HG03342 (cell line): Measurements from ENCODE around the gene GRM7.

Source experiments
- ATAC-seq: cut with Tn5 transposase; IDR thresholded peaks from one replicate; pipeline ENCODE4 v1.9.1; 2021; ENCODE audit warnings: mild to moderate bottlenecking, moderate library complexity; ENCODE audit not compliant: unreplicated experiment

Gene GRM7

DNA sequence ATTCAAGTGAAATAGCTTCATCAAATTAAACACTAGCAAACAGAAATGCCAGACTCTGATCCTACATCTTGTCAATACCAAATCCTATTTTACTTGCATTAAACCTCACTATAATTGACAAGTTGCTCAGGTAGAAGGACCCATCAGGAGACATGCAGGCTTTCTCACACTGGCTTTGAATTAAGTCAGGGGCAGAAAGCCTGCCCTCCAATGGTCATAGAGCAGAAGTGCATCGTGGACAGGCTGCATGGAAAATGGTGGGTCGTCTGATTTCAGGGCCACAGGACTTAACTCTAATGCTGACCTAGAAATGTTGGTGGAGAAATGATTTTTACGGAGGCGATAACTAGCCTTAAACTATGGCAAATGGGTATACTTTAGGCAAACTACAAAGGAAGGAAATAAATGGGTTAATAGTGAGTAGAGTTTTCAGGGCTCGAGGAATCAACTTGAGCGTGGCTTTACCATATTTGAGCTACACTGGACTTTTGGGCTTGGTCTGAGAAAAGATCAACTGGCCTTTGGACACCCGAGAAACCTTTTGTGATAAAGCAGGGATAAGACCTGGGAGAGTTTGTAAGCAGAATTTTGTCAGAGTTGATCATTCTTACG lies 283.9 kb downstream of the GRM7 start:
- peak; percentile 67 for ATAC-seq

DNA sequence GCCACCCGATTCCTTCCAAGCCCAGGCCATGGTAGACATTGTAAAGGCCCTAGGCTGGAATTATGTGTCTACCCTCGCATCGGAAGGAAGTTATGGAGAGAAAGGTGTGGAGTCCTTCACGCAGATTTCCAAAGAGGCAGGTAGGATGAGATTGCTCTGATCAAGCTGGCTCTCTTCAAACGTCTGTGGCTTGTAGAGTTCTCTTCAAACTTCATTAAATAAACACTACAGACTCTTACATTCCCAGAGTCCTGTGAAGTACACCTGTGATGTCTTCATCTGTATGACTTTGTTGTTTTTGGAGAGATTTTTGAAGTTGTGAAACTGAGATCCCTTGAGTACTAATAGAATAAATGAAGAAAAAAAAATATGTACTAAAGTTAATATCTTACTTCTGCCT lies 285.6 kb downstream of the GRM7 start:
- no peak for ATAC-seq

DNA sequence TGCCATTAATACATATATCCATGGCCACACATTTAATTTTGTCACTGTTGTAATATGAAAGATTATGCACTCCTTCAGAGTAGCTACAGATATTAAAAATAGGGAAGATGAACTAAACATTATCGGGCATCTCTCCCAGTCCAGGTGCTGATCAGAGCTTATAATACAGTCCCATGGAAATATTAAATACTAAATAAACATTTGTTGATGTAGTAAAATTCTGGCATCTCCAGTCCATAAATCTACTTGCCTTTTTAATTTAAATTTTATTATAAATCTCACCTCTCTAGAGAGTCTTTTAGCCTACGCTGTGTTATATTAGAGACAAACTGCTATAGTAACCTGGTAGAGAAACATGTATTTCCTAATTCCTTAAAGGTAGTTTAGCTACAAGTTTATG lies 297.6 kb downstream of the GRM7 start:
- ATAC-seq = no peak

DNA sequence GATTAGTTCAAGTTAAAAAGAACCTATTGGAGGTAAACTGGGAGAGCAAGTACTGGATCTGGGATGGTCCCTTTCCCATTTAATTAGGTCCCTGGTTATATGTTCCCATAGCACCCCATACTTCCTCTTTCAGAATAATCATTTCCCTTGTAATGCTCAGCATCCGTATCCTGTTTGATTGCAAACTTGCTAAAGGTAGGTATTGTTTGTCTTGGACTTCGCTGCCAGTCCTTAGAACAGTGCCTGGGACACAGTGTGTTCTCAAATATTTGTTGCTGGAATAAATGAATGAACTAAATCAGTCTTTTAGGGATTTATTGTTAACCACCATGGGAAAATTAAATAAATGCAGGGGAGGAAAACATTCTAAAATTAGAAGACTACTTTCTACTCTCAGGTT lies 299.8 kb downstream of the GRM7 start:
- ATAC-seq = no peak

DNA sequence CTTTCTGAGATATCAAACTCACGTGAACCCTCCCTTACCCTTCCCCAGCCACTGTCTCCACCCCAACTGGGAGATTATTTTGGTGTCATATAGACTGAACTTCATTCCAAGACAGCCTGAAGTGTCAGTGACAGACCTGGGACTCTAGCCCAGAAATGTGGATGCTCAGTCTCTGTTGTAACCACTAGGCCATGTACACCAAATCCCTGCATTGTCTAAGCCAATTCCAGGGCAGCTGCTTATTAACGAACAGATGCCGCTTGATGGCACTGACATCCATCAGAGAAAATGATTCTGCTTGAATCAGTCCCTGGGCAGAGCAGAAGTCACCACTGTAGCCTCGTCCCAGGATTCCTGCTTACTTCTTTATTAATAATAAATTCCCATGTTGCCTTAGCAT lies 305.5 kb downstream of the GRM7 start:
- no peak for ATAC-seq

DNA sequence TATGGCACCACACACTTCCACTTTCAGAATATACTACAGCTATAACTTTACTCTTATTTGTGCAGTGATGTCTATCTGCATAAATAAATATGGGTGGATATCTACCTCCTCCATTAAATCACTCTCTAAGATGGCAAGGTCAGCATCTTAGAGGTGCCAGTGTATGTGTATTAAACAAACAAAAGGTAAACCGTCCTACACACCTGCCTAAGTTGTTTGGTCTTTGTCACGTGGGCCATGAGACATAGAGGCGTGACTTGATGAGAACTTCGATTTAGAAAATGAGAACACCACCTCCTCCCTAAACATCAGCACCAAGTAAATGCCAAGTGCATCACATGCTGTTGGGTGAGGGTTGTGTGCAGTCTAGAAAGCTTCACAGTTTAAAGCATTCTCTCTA lies 310.6 kb downstream of the GRM7 start:
- no peak for ATAC-seq

DNA sequence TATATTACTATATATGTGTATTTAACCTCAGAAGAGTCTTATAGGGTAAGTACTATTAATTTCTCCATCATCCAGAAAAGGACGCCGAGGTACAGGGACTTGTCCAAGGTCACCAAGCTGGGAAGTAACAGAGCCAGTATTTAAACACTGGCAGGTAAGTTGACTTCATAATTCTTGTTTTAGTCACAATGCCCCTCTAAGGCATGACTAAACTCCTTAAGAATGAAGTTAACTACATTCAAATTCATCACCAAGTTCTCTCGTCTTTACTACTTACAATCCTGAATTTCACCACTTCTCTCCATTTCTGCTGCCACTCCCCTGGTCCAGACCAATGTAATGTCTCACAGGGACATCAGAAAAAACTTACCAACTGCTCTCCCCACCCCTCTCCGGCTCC lies 312.1 kb downstream of the GRM7 start:
- ATAC-seq = no peak

DNA sequence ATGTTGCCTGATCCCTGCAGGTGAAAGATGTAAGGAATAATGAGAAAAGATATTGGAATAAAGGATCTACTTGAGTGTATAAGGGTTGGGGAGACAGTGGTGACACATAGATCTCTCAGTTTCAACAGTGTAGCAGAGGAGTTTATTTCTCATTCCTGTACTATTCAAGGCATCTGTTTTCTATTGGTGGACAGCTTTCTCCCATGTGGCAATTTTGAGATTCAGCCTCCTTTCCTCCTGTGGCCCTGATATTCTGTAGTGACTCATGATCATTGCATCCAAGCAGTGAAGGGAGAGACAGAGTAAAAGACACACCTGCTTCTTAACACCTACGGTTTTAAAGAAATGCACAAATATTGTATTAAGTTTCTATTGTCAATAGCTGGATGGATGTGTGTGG lies 327.6 kb downstream of the GRM7 start:
- no peak for ATAC-seq

DNA sequence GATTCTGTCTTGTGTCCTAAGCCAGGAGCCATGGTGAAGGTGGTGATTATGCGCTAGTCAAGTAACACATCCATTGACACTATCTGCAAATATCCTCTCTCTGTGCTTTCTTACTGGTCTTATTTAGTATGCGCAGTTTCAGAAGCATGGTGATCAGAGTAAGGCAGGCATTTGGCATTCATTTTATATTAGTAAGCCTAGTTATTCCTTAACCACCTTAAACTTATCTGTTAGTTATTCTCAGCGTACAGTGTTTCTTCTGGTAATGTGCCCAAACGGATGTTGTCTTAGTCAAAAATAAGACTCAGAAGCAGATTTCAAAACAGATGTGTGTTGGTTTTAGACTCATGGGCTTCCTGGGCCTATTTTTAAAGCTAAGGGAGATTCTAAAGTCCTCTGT lies 329.2 kb downstream of the GRM7 start:
- ATAC-seq = no peak

DNA sequence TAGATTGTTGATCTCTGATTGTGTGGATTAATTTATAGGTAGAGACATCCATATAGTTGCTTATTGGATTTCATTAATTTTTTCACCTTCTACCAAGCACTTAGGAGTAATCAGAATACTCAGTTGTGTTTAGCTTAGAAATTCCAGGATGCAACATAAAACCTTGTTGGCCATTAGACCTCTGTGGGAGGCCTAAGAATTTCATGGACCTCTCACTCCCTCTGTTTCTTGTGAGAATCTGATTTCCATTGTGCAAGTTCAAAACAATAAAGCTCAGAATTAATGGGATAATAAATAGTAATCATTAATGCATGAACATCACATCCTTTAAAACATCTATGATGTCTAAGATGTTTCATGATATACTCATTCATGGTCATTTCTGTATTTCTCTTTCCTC lies 332.4 kb downstream of the GRM7 start:
- no peak for ATAC-seq

DNA sequence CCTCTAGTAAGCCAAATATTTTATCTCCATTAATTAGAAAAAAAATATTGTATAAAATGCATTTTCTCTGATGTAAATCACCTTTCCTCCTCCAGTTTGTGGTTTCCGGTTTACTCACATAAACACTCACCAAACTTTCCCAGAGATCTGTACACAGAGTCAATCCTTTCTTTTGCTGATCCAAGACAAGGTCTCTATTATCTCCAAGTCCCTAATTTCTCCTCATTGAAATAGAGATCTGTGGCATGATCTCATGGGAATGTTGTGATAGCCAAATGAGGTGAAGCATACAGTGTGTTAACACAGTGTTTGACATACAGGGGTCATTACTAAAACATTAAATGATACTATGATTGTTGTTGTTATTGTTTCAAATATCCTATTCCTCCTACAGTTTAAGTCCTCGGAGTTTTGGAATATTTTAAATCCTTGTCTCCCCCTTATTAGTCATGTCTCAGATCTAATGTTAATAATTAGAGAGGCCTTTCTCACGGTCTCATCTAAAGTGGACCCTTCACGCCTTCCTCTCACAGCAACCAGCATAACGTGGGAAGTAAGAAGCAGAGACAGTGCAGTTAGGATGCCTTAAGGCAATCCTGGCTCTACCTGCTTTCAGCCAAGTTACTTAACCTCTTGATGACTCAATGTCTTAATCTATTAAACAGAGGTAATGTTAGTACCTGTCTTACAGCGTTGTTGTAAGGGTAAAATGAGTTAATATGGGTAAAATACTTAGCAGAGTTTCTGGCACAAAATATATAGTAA lies 333.3 kb downstream of the GRM7 start:
- ATAC-seq = no peak

DNA sequence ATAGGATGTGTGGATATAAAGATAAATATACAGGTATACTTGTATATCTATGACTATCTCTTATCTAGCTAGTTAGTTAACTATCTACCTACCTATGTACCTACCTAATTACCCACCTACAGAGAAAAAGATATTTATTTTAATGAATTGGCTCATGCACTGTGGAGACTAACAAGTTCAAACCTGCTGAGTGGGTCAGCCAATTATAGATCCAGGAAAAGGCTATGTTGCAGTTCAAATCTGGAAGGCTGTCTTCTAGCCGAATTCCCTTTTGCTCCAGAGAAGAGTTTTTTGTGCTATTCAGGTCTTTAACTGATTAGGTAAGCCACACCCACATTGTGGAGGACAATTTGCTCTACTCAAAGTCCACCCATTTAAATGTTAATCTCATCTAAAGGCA lies 335.0 kb downstream of the GRM7 start:
- no peak for ATAC-seq

DNA sequence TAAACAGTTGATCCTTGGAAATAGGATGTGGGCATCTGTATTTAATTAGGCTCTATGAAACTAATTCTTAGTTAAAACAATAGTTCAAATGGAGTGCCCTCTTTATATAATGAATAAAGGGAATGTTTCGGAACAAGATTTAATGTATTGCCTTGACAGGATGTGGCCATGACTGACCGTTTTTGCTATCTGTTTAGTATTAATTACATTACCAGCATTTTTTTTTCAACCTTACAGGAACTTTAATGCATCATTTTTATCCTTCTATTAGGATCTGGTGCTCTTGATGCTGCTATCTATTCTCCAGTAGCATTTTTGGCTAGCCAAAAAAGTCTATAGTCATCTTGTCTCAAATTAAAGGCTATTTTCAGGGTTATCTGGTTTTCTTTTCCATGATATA lies 340.9 kb downstream of the GRM7 start:
- no peak for ATAC-seq

DNA sequence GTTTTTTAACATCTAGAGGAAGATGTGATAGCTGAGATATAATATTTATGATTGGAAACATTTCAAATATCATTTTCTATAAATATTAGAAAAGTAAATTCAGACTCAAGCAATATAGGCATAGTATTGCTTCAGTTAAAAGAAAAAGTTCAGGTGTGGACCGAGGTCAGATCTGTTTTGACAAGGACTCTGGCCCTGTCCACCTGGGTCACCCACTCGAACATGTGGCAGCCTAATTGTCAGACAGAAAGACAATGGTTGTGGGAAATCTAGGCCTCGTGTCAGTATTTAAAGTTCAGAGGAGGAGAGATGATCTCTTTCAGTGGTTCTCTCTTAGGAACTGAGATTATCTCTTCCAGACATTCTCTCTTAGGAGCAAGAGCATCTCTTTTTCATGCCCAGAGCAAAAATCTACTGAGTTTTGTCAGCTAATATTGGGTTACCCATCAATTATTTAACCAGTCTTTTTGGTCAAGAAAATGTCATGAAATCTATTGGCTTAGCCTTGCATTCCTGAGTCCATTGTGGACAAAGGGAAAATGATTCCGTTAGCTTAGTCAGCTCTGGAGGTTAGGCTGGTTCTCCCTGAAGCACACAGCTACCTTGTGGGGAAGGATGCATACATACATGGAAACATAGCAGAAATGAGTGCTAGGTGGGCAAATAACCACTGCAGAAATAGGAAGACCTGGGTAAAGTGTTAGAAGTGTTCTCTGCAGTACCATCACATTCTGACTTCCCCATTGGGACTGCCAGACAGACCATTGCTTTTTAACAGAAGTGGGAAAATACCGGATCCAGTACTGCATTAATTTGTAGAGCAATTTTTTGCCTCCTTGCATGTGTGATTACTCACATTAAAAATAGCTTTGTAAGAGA lies 343.3 kb downstream of the GRM7 start:
- ATAC-seq = peak; percentile 41

DNA sequence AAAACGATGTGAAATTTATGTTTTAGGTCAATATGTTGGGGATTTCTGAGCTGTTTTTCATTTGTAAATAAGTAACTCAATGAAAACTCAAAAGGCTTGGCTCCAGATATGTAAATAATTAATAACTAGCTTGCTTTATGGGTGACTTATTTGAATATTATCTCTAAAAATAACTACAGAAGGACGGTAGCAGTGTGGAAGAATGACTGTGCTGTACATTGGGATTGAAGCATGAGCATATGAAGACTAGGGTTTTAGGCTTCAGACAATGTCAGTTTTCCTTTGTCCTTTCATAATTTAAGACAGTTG lies 343.9 kb downstream of the GRM7 start:
- ATAC-seq = peak; percentile 45

DNA sequence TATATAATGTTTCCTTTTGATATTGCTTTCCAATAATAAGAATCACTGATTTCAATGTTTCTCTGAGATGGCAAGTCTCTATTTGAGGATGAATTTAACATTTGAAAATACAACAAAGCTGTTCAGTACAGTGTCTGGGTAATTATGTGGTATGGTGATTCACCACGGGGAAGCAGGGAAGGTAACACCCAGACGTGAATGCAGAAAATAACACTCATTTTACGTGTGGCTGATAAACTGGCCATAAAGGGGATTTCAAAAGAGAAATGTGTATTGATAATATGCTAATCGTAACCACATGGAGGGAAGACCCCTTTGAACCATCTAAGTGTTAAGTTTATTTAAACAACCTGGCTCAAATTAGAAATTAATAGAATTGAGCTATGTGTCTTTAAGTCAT lies 344.6 kb downstream of the GRM7 start:
- ATAC-seq = peak; percentile 44

DNA sequence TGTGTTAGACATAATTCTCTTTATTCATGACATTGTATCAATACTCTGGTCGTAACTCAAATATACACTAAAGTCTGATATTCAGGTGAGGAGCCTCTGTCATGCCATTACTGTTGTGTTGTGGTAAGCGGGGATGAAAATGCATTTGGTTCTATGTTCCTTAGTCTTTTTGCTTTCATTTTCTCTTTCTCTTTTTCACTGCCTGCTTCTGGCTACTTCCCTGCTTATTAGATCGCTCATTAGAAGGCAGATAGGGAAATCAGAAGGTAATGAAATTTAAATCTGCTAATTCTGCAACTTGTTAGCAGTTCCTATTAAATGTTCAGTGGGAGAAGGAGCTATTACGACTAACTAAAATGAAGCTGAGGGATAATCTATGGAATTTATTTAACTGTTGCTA lies 345.0 kb downstream of the GRM7 start:
- ATAC-seq = peak; percentile 72

DNA sequence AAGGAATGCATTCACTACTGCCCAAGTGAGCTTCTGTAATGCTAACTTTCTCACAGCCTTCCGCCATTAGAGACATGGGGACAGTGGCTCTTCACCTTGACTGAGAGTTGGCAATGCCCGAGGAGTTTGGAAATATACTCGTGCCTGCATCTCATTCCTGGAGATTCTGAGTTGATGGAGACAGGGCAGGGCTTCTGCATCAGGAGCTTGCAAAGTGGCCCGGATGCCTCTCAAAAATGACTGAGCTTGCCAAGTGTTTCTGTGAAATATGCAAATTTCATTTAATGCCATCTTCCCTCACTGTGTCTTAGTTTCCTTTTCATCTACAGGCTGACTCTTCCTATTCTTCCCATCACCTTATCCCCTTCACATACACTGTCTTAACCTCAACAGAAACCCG lies 346.2 kb downstream of the GRM7 start:
- no peak for ATAC-seq

DNA sequence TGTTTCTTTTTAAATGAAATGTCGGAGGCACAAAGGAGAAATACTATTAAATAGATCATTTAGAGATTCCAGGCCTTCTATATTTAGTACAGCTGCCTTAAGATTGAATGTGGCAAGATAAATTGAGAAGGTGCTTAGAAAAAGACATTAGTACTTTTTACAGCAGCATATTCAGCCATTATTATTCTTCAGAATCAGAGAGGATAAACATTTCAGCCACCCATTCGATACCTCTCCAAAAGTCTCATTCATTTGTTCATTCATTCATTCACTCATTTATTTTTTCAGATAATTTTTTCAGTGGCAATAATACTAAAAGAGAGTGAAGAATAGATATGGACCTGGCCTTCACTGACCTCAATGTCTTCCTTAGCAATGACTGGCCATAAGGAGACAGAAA lies 347.0 kb downstream of the GRM7 start:
- ATAC-seq = no peak

DNA sequence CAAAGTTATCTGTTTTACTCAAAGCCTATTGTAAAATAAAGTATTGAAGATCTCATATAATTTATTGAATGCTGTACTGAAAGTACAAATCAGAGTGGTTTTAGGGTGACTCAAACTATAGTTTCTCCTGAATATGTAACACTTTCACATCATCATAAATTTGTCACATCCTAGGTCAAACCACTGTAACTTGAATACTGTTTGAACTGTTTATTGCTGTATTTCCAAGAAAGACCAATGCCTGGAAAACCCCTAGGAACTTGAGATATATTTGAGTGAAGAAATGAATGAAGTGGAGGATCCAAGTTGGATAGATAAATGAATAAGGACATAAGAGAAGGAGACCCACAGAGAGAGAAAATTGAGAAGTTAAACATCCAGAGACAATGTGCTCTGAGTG lies 348.2 kb downstream of the GRM7 start:
- no peak for ATAC-seq

DNA sequence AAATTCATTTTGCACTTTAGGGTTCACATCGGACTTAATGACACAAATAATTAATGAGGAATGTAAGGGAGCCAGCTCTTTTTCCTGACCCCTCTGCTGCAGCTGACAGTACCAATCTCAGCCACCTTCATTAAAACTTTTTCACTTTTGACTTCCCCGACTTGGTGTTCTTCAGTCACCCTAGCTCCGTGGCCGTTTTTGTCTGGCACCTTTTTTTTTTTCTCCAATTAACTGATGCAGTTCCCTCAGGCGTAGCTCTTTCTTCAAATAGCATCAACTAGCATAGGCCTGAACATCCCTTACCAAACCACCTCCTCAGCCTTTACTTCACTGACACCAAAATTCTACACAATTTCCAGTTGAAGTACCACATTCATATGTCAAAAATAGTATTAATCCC lies 350.8 kb downstream of the GRM7 start:
- no peak for ATAC-seq

DNA sequence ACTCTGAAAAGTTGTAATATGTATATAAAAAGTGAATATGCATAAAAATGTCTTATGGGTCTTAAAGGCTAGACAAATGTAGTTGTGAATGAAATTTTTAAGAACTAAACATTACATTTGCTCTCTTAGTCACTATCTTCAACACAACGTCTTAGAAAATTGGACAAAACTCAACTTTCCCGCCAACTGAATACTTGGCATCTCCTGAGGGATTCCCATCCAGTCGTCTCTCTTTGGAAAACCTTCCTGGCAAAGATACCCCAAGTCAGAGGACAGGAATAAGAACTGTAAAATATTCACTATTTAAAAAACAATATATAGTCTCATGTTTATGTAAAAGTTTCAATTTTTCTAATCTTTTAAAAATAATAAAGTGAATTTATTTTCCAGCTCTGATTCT lies 354.8 kb downstream of the GRM7 start:
- ATAC-seq = no peak
